Spinal cord (tissue), 10 donors: ENCODE data around the gene PPP2R2C. TPM values are rescaled to one million over a fixed set of nuclear protein-coding genes. Genes with fewer than 3 reads are reported as not detected.

ENCODE experiments used
- DNase-seq, 6 donors: peaks; one replicate each; pipeline versions ENCODE4 v3.0.0 to v3.0.0-alpha.2; 2013 to 2015; ENCODE audit warnings: low spot score in 6 of 6, low read depth in 4 of 6
- H3K27ac ChIP-seq: one replicate; pipeline ENCODE4 v1.5.1; 2013; ENCODE audit warnings: low read depth, low read length, control low read depth
- H3K27me3 ChIP-seq: one replicate; pipeline ENCODE4 v1.6.1; 2013; ENCODE audit warnings: low read length; ENCODE audit not compliant: control insufficient read depth, insufficient read depth
- H3K36me3 ChIP-seq: one replicate; pipeline ENCODE4 v1.6.1; 2013; ENCODE audit warnings: low read length; ENCODE audit not compliant: control insufficient read depth, insufficient read depth
- H3K4me1 ChIP-seq: one replicate; pipeline ENCODE4 v1.6.1; 2013; ENCODE audit warnings: low read length; ENCODE audit not compliant: control insufficient read depth, insufficient read depth
- H3K4me3 ChIP-seq: one replicate; pipeline ENCODE4 v1.5.1; 2013; ENCODE audit warnings: low read depth, low read length, control low read depth
- H3K9me3 ChIP-seq: one replicate; pipeline ENCODE4 v1.6.1; 2013; ENCODE audit warnings: low read length; ENCODE audit not compliant: control insufficient read depth, insufficient read depth
- WGBS: methylation state at CpG from one replicate; pipeline ENCODE4 v1.1.5; 2013; ENCODE audit warnings: missing lambda C conversion rate; ENCODE audit not compliant: insufficient coverage; 5-methylcytosine and 5-hydroxymethylcytosine counted together
- polyA plus RNA-seq, 2 donors: library from polyadenylated mRNA; unstranded; fragments of 120-200 nt; gene quantifications; one replicate each; pipeline ENCODE4 v1.2.1, GENCODE V29; 2013; ENCODE audit not compliant: insufficient read length in 2 of 2
- total RNA-seq, 2 donors: library from RNA; depleted of rRNA in 1 of 2; stranded (reverse); fragments of 120-200 nt in 1 of 2; fragments of >200 nt in 1 of 2; gene quantifications; one replicate each; pipeline versions ENCODE4 v1.2.3 to v1.2.4, GENCODE V29; 2013 to 2014
- donor health status: healthy.

PPP2R2C gene
- total and polyA plus RNA-seq, 4 donors: 17.2 to 114 (median 75.1) TPM

- H3K27ac ChIP-seq: no peak overlapping the region
- no peaks in the 10 kb centered on the region for H3K9me3 ChIP-seq
- no peak overlapping the region for H3K4me3 ChIP-seq
- peaks cover 58% of the 10 kb centered on the region for H3K4me1 ChIP-seq
- 77% methylated on average over 8 of the region's 10 CpGs for WGBS
- H3K36me3 ChIP-seq: peaks cover 47% of the 10 kb centered on the region
- no peaks in the 10 kb centered on the region for H3K27me3 ChIP-seq
- no peak for DNase-seq
Measured at GRCh38 chr4:6275351-6275750, 197.1 kb downstream of the PPP2R2C start.

GRCh38 chr4:6273661-6273990, 198.8 kb downstream of the PPP2R2C start:
- no peaks in the 10 kb centered on the region for H3K9me3 ChIP-seq
- WGBS: 50% methylated on average over 1 of the region's 1 CpG
- no peak for DNase-seq
- peaks cover 29% of the 10 kb centered on the region for H3K36me3 ChIP-seq
- no peaks in the 10 kb centered on the region for H3K27me3 ChIP-seq
- H3K27ac ChIP-seq: peak overlapping the region; percentile 53
- no peak overlapping the region for H3K4me3 ChIP-seq
- H3K4me1 ChIP-seq: peaks cover 67% of the 10 kb centered on the region

GRCh38 chr4:6272863-6273660, 199.4 kb downstream of the PPP2R2C start:
- Histone ChIP-seq H3K27me3 (no peaks in the 10 kb centered on the region), H3K36me3 (peaks cover 24% of the 10 kb centered on the region), H3K4me1 (peaks cover 66% of the 10 kb centered on the region), H3K9me3 (no peaks in the 10 kb centered on the region), H3K27ac (peak overlapping the region; percentile 53), H3K4me3 (no peak overlapping the region)
- WGBS: 65% methylated on average over 15 of the region's 15 CpGs
- DNase-seq: peak in 1 of 6 donors; percentile 34

GRCh38 chr4:6271701-6272465, 200.5 kb downstream of the PPP2R2C start:
- no peak for DNase-seq
- Histone ChIP-seq H3K27me3 (no peaks in the 10 kb centered on the region), H3K4me3 (no peak overlapping the region), H3K9me3 (no peaks in the 10 kb centered on the region), H3K36me3 (peaks cover 15% of the 10 kb centered on the region), H3K4me1 (peaks cover 60% of the 10 kb centered on the region), H3K27ac (no peak overlapping the region)
- WGBS: 80% methylated on average over 14 of the region's 15 CpGs

- no peak for DNase-seq
- H3K36me3 ChIP-seq: peaks cover 15% of the 10 kb centered on the region
- peak overlapping the region; percentile 1 for H3K27ac ChIP-seq
- no peaks in the 10 kb centered on the region for H3K27me3 ChIP-seq
- peaks cover 53% of the 10 kb centered on the region for H3K4me1 ChIP-seq
- WGBS: 74% methylated on average over 8 of the region's 9 CpGs
- H3K4me3 ChIP-seq: peak overlapping the region; percentile 40
- no peaks in the 10 kb centered on the region for H3K9me3 ChIP-seq
Measured at GRCh38 chr4:6271206-6271605, 201.2 kb downstream of the PPP2R2C start.

- peak overlapping the region; percentile 40 for H3K4me3 ChIP-seq
- H3K4me1 ChIP-seq: peaks cover 48% of the 10 kb centered on the region
- H3K27me3 ChIP-seq: no peaks in the 10 kb centered on the region
- DNase-seq: peak in 1 of 6 donors; percentile 29
- WGBS: 28% methylated on average over 6 of the region's 8 CpGs
- no peaks in the 10 kb centered on the region for H3K9me3 ChIP-seq
- H3K27ac ChIP-seq: no peak overlapping the region
- H3K36me3 ChIP-seq: peaks cover 15% of the 10 kb centered on the region
Measured at GRCh38 chr4:6270636-6271121, 201.7 kb downstream of the PPP2R2C start.

Other genes with a start within 250 kb of the PPP2R2C start
- gene WFS1, start 202.8 kb downstream of the PPP2R2C start, total RNA-seq: 10 to 100 TPM; 13.7 to 23.3 TPM
- gene WFS1, start 202.8 kb downstream of the PPP2R2C start, polyA plus RNA-seq: 10 to 100 TPM; 36.5 to 42.1 TPM
- 10 to 100 TPM in 1 of 2 donors, 1 to 10 TPM in 1; 9.2 to 15.0 TPM for gene MAN2B2, start 102.6 kb upstream of the PPP2R2C start, total RNA-seq
- 10 to 100 TPM; 20.6 to 22.4 TPM for gene MAN2B2, start 102.6 kb upstream of the PPP2R2C start, polyA plus RNA-seq
- gene MRFAP1, start 168.1 kb upstream of the PPP2R2C start, total RNA-seq: 100 to 1,000 TPM; 103 to 128 TPM
- gene MRFAP1, start 168.1 kb upstream of the PPP2R2C start, polyA plus RNA-seq: 100 to 1,000 TPM; 505 to 616 TPM
- 1 to 10 TPM; 4.8 to 6.9 TPM for gene S100P, start 221.3 kb upstream of the PPP2R2C start, total RNA-seq
- 1 to 10 TPM in 1 of 2 donors, under 1 TPM in 1; 0.60 to 1.3 TPM for gene S100P, start 221.3 kb upstream of the PPP2R2C start, polyA plus RNA-seq
- 100 to 1,000 TPM in 1 of 2 donors, 10 to 100 TPM in 1; 78.8 to 111 TPM for gene MRFAP1L1, start 237.3 kb upstream of the PPP2R2C start, total RNA-seq
- gene MRFAP1L1, start 237.3 kb upstream of the PPP2R2C start, polyA plus RNA-seq: 100 to 1,000 TPM; 146 to 163 TPM
- 10 to 100 TPM in 1 of 2 donors, 1 to 10 TPM in 1; 6.5 to 11.4 TPM for gene BLOC1S4, start 243.6 kb upstream of the PPP2R2C start, total RNA-seq
- 10 to 100 TPM; 12.5 to 14.1 TPM for gene BLOC1S4, start 243.6 kb upstream of the PPP2R2C start, polyA plus RNA-seq